Testis (tissue), 2 donors: ENCODE results near the gene NEUROD2.

Experiments used
- POLR2A ChIP-seq: fragments of 450-650 bp; IDR thresholded peaks from one replicate; pipeline ENCODE4 v1.6.1; 2017; ENCODE audit warnings: antibody characterized with exemption, mild to moderate bottlenecking, moderate library complexity
- TF ChIP-seq, protein P1 (sequence below), 3 experiments: fragments of 450-650 bp in 2 of 3; fragments of 200-600 bp in 1 of 3; sonication (generic) in 1 of 3; IDR thresholded peaks; one replicate each; pipeline ENCODE4 v1.5.1; 2016 to 2019; ENCODE audit warnings: antibody characterized with exemption in 3 of 3, mild to moderate bottlenecking in 2 of 3, moderate library complexity in 1 of 3

DNA sequence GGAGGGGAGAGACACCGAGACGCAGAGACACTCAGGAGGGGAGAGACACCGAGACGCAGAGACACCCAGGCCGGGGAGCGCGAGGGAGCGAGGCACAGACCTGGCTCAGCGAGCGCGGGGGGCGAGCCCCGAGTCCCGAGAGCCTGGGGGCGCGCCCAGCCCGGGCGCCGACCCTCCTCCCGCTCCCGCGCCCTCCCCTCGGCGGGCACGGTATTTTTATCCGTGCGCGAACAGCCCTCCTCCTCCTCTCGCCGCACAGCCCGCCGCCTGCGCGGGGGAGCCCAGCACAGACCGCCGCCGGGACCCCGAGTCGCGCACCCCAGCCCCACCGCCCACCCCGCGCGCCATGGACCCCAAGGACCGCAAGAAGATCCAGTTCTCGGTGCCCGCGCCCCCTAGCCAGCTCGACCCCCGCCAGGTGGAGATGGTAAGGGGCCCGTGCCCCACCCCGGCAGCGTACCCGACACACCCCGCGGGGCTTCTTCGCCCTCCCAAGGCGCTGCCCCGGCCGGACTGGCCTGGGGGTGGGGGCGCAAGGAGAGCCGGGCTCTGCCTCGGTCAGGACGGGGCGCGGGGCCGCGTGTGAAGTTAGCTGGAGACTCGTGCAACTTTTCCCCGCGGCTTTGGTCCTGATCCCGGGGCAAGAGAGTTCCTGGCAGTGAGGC is 19.5 kb upstream of the NEUROD2 start:
- TF ChIP-seq POLR2A, result no peak
- TF ChIP-seq, protein P1, sequence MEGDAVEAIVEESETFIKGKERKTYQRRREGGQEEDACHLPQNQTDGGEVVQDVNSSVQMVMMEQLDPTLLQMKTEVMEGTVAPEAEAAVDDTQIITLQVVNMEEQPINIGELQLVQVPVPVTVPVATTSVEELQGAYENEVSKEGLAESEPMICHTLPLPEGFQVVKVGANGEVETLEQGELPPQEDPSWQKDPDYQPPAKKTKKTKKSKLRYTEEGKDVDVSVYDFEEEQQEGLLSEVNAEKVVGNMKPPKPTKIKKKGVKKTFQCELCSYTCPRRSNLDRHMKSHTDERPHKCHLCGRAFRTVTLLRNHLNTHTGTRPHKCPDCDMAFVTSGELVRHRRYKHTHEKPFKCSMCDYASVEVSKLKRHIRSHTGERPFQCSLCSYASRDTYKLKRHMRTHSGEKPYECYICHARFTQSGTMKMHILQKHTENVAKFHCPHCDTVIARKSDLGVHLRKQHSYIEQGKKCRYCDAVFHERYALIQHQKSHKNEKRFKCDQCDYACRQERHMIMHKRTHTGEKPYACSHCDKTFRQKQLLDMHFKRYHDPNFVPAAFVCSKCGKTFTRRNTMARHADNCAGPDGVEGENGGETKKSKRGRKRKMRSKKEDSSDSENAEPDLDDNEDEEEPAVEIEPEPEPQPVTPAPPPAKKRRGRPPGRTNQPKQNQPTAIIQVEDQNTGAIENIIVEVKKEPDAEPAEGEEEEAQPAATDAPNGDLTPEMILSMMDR (IDR thresholded peaks at IDR 0.05), result no peak
